CD14-positive monocyte (primary cell): Measurements from ENCODE around the gene RGMA. TPM values are rescaled to one million over a fixed set of nuclear protein-coding genes. Genes with fewer than 3 reads are reported as not detected.

Source experiments
- DNase-seq, 3 donors: peaks; one replicate each; pipeline ENCODE4 v3.0.0-alpha.2; 2011 to 2022
- H2AFZ ChIP-seq: 2 replicates; pipeline ENCODE4 v1.6.0; 2012; ENCODE audit warnings: mild to moderate bottlenecking, low read depth, low read length, inconsistent platforms; ENCODE audit not compliant: insufficient read depth, poor library complexity, severe bottlenecking
- H3K27ac ChIP-seq, 2 donors: 1 replicate in 1 of 2; 2 replicates in 1 of 2; pipeline ENCODE4 v1.5.1; 2012 to 2013; ENCODE audit warnings: low read length in 2 of 2, control low read depth in 1 of 2, inconsistent platforms in 1 of 2, low read depth in 1 of 2, mild to moderate bottlenecking in 1 of 2
- H3K27me3 ChIP-seq, 2 donors: one replicate each; pipeline versions ENCODE4 v1.6.0 to v1.6.1; 2011 to 2013; ENCODE audit warnings: low read length in 2 of 2; ENCODE audit not compliant: control insufficient read depth in 2 of 2, insufficient read depth in 2 of 2
- H3K36me3 ChIP-seq, 2 donors: replicated peaks in 1 of 2; 1 replicate in 1 of 2; 2 replicates in 1 of 2; pipeline versions ENCODE4 v1.5.1 to v1.6.1; 2012 to 2013; ENCODE audit warnings: low read length in 2 of 2, control low read depth in 1 of 2, inconsistent platforms in 1 of 2, mild to moderate bottlenecking in 1 of 2; ENCODE audit not compliant: insufficient read depth in 2 of 2, control insufficient read depth in 1 of 2
- H3K4me1 ChIP-seq, 2 donors: 1 replicate in 1 of 2; 2 replicates in 1 of 2; pipeline versions ENCODE4 v1.5.1 to v1.6.1; 2012 to 2013; ENCODE audit warnings: low read length in 2 of 2, control low read depth in 1 of 2, inconsistent platforms in 1 of 2, mild to moderate bottlenecking in 1 of 2, moderate library complexity in 1 of 2; ENCODE audit not compliant: insufficient read depth in 2 of 2, control insufficient read depth in 1 of 2
- H3K4me2 ChIP-seq: replicated peaks from 2 replicates; pipeline ENCODE3; 2012; ENCODE audit warnings: low read length, moderate library complexity, mild to moderate bottlenecking; ENCODE audit not compliant: poor library complexity, severe bottlenecking; ENCODE audit errors: extremely low read depth
- H3K4me3 ChIP-seq, 3 experiments: fragments of 200-600 bp in 1 of 3; sonication (generic) in 1 of 3; replicated peaks in 1 of 3; 1 replicate in 2 of 3; 2 replicates in 1 of 3; pipeline ENCODE4 v1.5.1; 2011 to 2013; ENCODE audit warnings: low read length in 3 of 3, mild to moderate bottlenecking in 3 of 3, control low read depth in 2 of 3, low read depth in 2 of 3, inconsistent platforms in 1 of 3, moderate library complexity in 1 of 3
- H3K79me2 ChIP-seq: 2 replicates; pipeline ENCODE4 v1.6.0; 2012; ENCODE audit warnings: mild to moderate bottlenecking, control low read depth, inconsistent platforms, low read length, moderate library complexity; ENCODE audit not compliant: insufficient read depth
- H3K9ac ChIP-seq: 2 replicates; pipeline ENCODE4 v1.6.0; 2017; ENCODE audit warnings: low read length, mild to moderate bottlenecking; ENCODE audit not compliant: insufficient read depth, poor library complexity, severe bottlenecking
- H3K9me3 ChIP-seq, 2 donors: replicated peaks in 1 of 2; 1 replicate in 1 of 2; 2 replicates in 1 of 2; pipeline versions ENCODE4 v1.5.1 to v1.6.1; 2012 to 2013; ENCODE audit warnings: low read length in 2 of 2, control low read depth in 1 of 2; ENCODE audit not compliant: control insufficient read depth in 1 of 2, insufficient read depth in 1 of 2
- H4K20me1 ChIP-seq: 2 replicates; pipeline ENCODE4 v1.6.0; 2012; ENCODE audit warnings: mild to moderate bottlenecking, low read length, control low read depth, moderate library complexity; ENCODE audit not compliant: insufficient read depth
- H3K27ac Mint-ChIP-seq, 7 donors: one replicate each; pipeline ENCODE4 v1.8.0; 2020; ENCODE audit warnings: mild to moderate bottlenecking in 7 of 7, mixed read lengths in 7 of 7, moderate library complexity in 6 of 7, inconsistent platforms in 2 of 7
- H3K27me3 Mint-ChIP-seq, 3 donors: one replicate each; pipeline ENCODE4 v1.8.0; 2021 to 2022; ENCODE audit warnings: low read depth in 3 of 3, mild to moderate bottlenecking in 3 of 3, mixed read lengths in 3 of 3, moderate library complexity in 3 of 3, inconsistent platforms in 1 of 3
- H3K36me3 Mint-ChIP-seq, 2 donors: one replicate each; pipeline ENCODE4 v1.8.0; 2020; ENCODE audit warnings: mixed read lengths in 2 of 2, inconsistent platforms in 1 of 2, mild to moderate bottlenecking in 1 of 2
- H3K4me1 Mint-ChIP-seq: one replicate; pipeline ENCODE4 v1.8.0; 2020; ENCODE audit warnings: mild to moderate bottlenecking, mixed read lengths
- H3K4me3 Mint-ChIP-seq, 2 donors: one replicate each; pipeline ENCODE4 v1.8.0; 2020; ENCODE audit warnings: mild to moderate bottlenecking in 2 of 2, mixed read lengths in 2 of 2, moderate library complexity in 1 of 2
- H3K9me3 Mint-ChIP-seq, 7 donors: one replicate each; pipeline ENCODE4 v1.8.0; 2020 to 2022; ENCODE audit warnings: mixed read lengths in 7 of 7, mild to moderate bottlenecking in 6 of 7, moderate library complexity in 6 of 7, inconsistent platforms in 2 of 7
- CTCF ChIP-seq: fragments of 200-600 bp; IDR thresholded peaks from one replicate; pipeline ENCODE4 v1.8.0; 2022; ENCODE audit warnings: antibody characterized with exemption, mild to moderate bottlenecking
- WGBS: methylation state at CpG from one replicate; pipeline ENCODE4 v1.1.5; 2013; ENCODE audit warnings: missing lambda C conversion rate; ENCODE audit not compliant: insufficient coverage; 5-methylcytosine and 5-hydroxymethylcytosine counted together
- intact Hi-C, 2 donors: fragments of 100-400 bp; cut with micrococcal nuclease; formaldehyde crosslinking; loops; one replicate each; pipeline versions ENCODE4 v1.15.0 to v1.15.1; 2023
- polyA plus RNA-seq, 3 donors: library from polyadenylated mRNA; depleted of rRNA in 1 of 3; unstranded in 2 of 3; stranded (reverse) in 1 of 3; fragments of 300-500 nt in 2 of 3; fragments of >200 nt in 1 of 3; fragmentation: Illumina TruSeq in 2 of 3; gene quantifications; 1 replicate in 2 of 3; 2 replicates in 1 of 3; pipeline ENCODE4 v1.2.3, GENCODE V29; 2012 to 2021

RGMA gene
- polyA plus RNA-seq, 3 donors, result 0.07 to 0.35 (median 0.08) TPM

- intact Hi-C loops, result no loop called here
- peaks cover 5% of the 10 kb centered on the region for H3K4me1 Mint-ChIP-seq
- Histone ChIP-seq H3K4me3 (no peak overlapping the region), H3K27me3 (no peaks in the 10 kb centered on the region), H3K36me3 (no peaks in the 10 kb centered on the region), H3K9ac (no peak overlapping the region), H2AFZ (no peak overlapping the region), H3K79me2 (no peaks in the 10 kb centered on the region), H3K4me2 (no peak overlapping the region), H4K20me1 (no peaks in the 10 kb centered on the region), H3K4me1 (no peaks in the 10 kb centered on the region), H3K27ac (no peak overlapping the region), H3K9me3 (no peaks in the 10 kb centered on the region)
- DNase-seq, result no peak
- H3K27ac Mint-ChIP-seq, result no peak overlapping the region
- H3K9me3 Mint-ChIP-seq, result peaks cover 0 to 4% (median 0%) of the 10 kb centered on the region in 7 donors
- H3K27me3 Mint-ChIP-seq, result peaks cover 0 to 3% (median 3%) of the 10 kb centered on the region in 3 donors
- 83% methylated on average over 1 of the region's 10 CpGs for WGBS
- no peaks in the 10 kb centered on the region for H3K36me3 Mint-ChIP-seq
- H3K4me3 Mint-ChIP-seq, result no peak overlapping the region
- no peak for TF ChIP-seq CTCF
Observed at GRCh38 chr15:93131485-93132095, 42.6 kb upstream of the RGMA start.

GRCh38 chr15:93129702-93130488 lies 40.9 kb upstream of the RGMA start:
- H3K36me3 Mint-ChIP-seq, result no peaks in the 10 kb centered on the region
- no peaks in the 10 kb centered on the region for H4K20me1 ChIP-seq
- peaks cover 4% of the 10 kb centered on the region for H3K4me1 Mint-ChIP-seq
- peaks cover 2 to 4% (median 3%) of the 10 kb centered on the region in 3 donors for H3K27me3 Mint-ChIP-seq
- no peak overlapping the region for H3K4me2 ChIP-seq
- no peaks in the 10 kb centered on the region for H3K4me1 ChIP-seq
- peak overlapping the region in 2 of 7 donors; percentile 28 to 57 for H3K27ac Mint-ChIP-seq
- no peaks in the 10 kb centered on the region for H3K36me3 ChIP-seq
- no peak overlapping the region for H3K27ac ChIP-seq
- H3K4me3 Mint-ChIP-seq, result no peak overlapping the region
- no peak overlapping the region for H3K4me3 ChIP-seq
- no peak overlapping the region for H3K9ac ChIP-seq
- no peaks in the 10 kb centered on the region for H3K27me3 ChIP-seq
- 97% methylated on average over 17 of the region's 18 CpGs for WGBS
- no peaks in the 10 kb centered on the region for H3K9me3 ChIP-seq
- no peak for DNase-seq
- H2AFZ ChIP-seq, result no peak overlapping the region
- intact Hi-C loops, result no loop called here
- H3K79me2 ChIP-seq, result no peaks in the 10 kb centered on the region
- no peak for TF ChIP-seq CTCF
- peaks cover 0 to 4% (median 0%) of the 10 kb centered on the region in 7 donors for H3K9me3 Mint-ChIP-seq
